Fibroblast of pulmonary artery (primary cell): ENCODE measurements around the gene TPX2.
A peak's percentile ranks its signal among the peaks of the same experiment; 100 is the strongest.

Experiments used
- DNase-seq: peaks from one replicate; pipeline ENCODE4 v3.0.0-alpha.2; 2010; ENCODE audit warnings: low read depth
- H3K4me3 ChIP-seq: replicated peaks from 2 replicates; pipeline ENCODE4 v1.5.1; 2011; ENCODE audit warnings: low read depth, mild to moderate bottlenecking, control low read depth, low read length, moderate library complexity
- CTCF ChIP-seq: IDR thresholded peaks from 2 replicates; pipeline ENCODE4 v1.5.1; 2011; ENCODE audit warnings: mild to moderate bottlenecking, control low read depth, low read length, inconsistent platforms; ENCODE audit errors: missing control alignments

Gene TPX2

DNA sequence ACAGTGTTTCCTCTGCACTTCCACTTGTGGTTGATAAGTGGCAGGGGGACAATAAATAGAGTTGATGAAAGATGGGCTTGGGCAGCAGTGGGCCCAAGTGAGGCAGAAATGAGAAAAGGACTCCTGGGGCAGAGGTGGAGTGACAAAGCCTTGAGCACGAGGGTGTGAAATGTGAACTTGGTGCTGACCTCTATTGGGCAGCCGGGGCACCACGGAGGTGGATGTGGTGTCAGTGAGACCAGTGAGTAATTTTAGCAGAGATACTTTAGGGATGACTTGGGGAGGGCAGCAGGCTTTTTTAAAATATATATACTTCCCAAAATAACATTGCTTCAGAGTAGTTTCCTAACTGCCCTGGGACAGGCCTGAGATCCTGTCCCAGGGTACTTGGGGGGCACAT is 49.5 kb downstream of the TPX2 start:
- no peak for DNase-seq
- H3K4me3 ChIP-seq: no peak overlapping the region
- peak; percentile 1 for TF ChIP-seq CTCF

DNA sequence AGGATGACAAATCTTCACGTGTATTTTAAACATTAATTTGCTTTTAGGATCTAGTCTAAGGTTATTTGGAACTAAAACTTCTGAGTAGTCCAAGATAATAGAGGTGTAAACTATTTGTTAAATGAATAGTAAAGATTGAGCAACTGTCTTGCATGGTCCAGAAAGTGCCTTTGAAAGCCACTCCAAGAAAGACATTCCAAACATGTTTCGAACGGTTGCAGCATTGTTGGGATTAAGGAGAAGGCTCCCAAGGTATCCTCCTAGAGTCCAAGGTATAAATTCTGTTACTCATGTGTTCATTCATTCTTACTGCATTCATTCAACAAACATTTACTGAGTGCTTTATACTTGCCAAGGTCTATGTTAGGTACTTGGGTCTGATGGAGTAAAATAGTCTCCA is 51.3 kb downstream of the TPX2 start:
- H3K4me3 ChIP-seq: no peak overlapping the region
- no peak for DNase-seq
- no peak for TF ChIP-seq CTCF

GRCh38 chr20:31797364-31797763 is 58.3 kb downstream of the TPX2 start:
- H3K4me3 ChIP-seq: no peak overlapping the region
- TF ChIP-seq CTCF: no peak
- no peak for DNase-seq

- TF ChIP-seq CTCF: no peak
- no peak for DNase-seq
- H3K4me3 ChIP-seq: no peak overlapping the region
These were observed 62.4 kb downstream of the TPX2 start for GRCh38 chr20:31801508-31801907.

DNA sequence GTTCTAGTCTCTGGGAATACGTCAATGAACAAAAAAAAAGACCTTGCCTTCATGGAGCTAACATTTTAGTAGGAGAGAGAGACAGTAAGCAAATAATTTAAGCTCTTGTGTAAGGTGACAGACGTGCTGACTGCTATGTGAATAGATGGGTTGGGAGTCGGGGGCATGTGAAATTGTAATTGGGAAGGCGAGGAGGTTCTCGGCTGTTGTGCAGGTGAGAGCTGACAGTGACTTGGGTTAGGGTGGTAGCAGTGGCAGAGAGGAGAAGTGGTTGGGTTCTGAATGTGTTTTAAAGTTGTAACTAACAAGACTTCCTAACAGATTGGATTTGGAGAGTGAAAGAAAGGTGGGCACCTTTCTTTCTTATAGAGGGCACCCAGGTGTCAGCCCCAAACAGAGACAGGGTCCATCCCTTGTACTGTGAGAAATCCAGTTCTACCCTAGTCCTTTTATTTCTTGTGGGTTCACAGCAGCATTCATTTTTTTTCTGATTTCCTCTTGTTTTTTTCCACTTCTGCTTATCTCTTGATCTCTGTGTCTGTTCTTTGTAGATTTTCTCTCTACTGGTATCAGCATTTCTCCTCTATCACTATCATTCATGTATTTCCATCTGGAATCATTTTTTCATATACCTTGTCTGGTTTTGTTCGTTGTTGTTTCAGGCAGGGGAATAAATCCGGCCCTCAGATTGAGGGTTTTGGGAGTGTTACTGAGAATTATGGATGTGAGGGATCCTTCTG is 64.6 kb downstream of the TPX2 start:
- no peak for TF ChIP-seq CTCF

GRCh38 chr20:31806564-31807355 is 67.7 kb downstream of the TPX2 start:
- no peak for TF ChIP-seq CTCF
- H3K4me3 ChIP-seq: no peak overlapping the region
- DNase-seq: no peak

More for the DNA sequence above, 64.6 kb downstream of the TPX2 start:
- no peak overlapping the region for H3K4me3 ChIP-seq
- no peak for DNase-seq
